ENCODE results near the gene AHNAK.

The AHNAK gene

GRCh38 chr11:62482753-62483152 lies 63.9 kb downstream of the AHNAK start:
- no peak overlapping the region for H3K4me3 ChIP-seq (ENCODE audit: low read depth, low read length)
- no peak for DNase-seq (ENCODE audit: low read depth)
- no peak for TF ChIP-seq CTCF (IDR thresholded peaks at IDR 0.05; ENCODE audit: low read depth, low read length)
- TF ChIP-seq MAX (IDR thresholded peaks at IDR 0.05; ENCODE audit: low read depth, low read length), result no peak

GRCh38 chr11:62479631-62480201 lies 66.9 kb downstream of the AHNAK start:
- DNase-seq (ENCODE audit: low read depth), result no peak
- TF ChIP-seq MYC (IDR thresholded peaks at IDR 0.05; ENCODE audit: low read depth, low read length), result no peak
- no peak for TF ChIP-seq POLR2A (IDR thresholded peaks at IDR 0.05; ENCODE audit: extremely low read depth, insufficient read length)
- TF ChIP-seq MAX (IDR thresholded peaks at IDR 0.05; ENCODE audit: low read depth, low read length), result no peak
- TF ChIP-seq CTCF (IDR thresholded peaks at IDR 0.05; ENCODE audit: low read depth, low read length), result no peak
- no peak overlapping the region for H3K4me3 ChIP-seq (ENCODE audit: low read depth, low read length)

DNA sequence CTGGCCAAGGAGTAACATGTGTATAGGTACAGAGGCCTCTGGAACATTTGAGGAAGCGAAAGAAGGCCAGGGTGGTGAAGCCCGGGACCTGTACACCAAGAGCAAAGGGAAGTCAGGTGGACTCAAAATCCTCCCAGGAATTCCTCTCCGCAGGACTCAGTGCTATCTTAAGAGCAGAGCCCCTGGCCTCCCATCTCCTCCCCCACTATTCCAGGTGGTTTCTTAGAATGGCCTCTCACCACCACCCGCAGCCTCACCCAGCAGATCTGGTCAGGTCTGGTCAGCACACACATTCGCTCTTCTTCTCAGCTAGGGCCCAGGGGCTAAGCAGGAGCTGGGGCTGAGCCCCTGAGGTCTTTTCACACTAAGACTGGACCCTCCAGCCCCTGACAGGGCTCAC lies 68.7 kb downstream of the AHNAK start:
- DNase-seq (ENCODE audit: low read depth), result no peak
- H3K4me3 ChIP-seq (ENCODE audit: low read depth, low read length), result no peak overlapping the region
- no peak for TF ChIP-seq POLR2A (IDR thresholded peaks at IDR 0.05; ENCODE audit: extremely low read depth, insufficient read length)
- no peak for TF ChIP-seq CTCF (IDR thresholded peaks at IDR 0.05; ENCODE audit: low read depth, low read length)

GRCh38 chr11:62472063-62472884 lies 74.3 kb downstream of the AHNAK start:
- DNase-seq (ENCODE audit: low read depth), result peak; percentile 76
- TF ChIP-seq MAX (IDR thresholded peaks at IDR 0.05; ENCODE audit: low read depth, low read length), result no peak
- TF ChIP-seq MYC (IDR thresholded peaks at IDR 0.05; ENCODE audit: low read depth, low read length), result no peak
- TF ChIP-seq POLR2A (IDR thresholded peaks at IDR 0.05; ENCODE audit: extremely low read depth, insufficient read length), result no peak
- no peak for TF ChIP-seq CTCF (IDR thresholded peaks at IDR 0.05; ENCODE audit: low read depth, low read length)
- no peak overlapping the region for H3K4me3 ChIP-seq (ENCODE audit: low read depth, low read length)

DNA sequence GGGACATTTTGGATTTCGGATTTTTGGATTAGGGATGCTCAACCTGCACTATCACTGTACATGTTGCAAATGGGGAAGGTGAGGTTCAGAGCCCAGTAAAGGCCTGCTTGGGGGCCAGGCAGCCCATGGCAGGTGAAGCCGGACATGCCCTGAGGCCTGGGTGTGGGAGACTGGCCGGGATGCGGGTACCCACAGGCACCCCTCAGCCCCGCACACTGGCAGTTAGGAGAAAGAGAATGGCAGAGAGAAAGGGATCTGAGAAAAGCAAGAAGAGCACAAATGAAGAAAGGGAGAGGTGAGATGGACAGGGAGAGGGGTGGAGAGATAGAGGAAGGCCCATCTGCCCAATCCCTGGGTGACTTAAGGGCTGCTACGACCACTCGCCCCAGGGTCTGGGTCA lies 75.0 kb downstream of the AHNAK start:
- DNase-seq (ENCODE audit: low read depth), result no peak
- H3K4me3 ChIP-seq (ENCODE audit: low read depth, low read length), result no peak overlapping the region
- no peak for TF ChIP-seq POLR2A (IDR thresholded peaks at IDR 0.05; ENCODE audit: extremely low read depth, insufficient read length)
- no peak for TF ChIP-seq CTCF (IDR thresholded peaks at IDR 0.05; ENCODE audit: low read depth, low read length)
- no peak for TF ChIP-seq MAX (IDR thresholded peaks at IDR 0.05; ENCODE audit: low read depth, low read length)
- no peak for TF ChIP-seq MYC (IDR thresholded peaks at IDR 0.05; ENCODE audit: low read depth, low read length)
